Fibroblast of skin of abdomen (primary cell): ENCODE results near the gene SORCS2.

ENCODE experiments used
- DNase-seq: peaks from one replicate; pipeline ENCODE4 v3.0.0-alpha.2; 2013

SORCS2 gene

DNA sequence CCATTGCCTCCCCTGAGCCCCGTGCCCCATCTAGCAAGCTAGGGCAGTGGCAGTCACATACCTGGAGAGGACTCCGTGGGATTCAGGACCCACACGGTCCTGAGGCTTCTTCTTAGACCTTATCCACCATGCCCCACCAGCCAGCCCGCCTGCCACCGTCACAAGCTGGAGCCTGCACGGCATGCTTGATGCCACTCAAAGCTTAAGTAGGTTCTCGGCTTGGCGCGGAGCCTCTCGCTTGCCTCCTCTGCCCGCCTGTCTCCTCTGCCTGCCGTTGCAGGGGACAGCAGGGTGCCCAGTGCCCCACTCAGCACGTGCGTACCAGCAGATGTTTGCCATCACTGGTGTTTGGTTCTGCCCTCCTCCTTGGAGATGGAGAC lies 228.3 kb downstream of the SORCS2 start:
- no peak for DNase-seq

DNA sequence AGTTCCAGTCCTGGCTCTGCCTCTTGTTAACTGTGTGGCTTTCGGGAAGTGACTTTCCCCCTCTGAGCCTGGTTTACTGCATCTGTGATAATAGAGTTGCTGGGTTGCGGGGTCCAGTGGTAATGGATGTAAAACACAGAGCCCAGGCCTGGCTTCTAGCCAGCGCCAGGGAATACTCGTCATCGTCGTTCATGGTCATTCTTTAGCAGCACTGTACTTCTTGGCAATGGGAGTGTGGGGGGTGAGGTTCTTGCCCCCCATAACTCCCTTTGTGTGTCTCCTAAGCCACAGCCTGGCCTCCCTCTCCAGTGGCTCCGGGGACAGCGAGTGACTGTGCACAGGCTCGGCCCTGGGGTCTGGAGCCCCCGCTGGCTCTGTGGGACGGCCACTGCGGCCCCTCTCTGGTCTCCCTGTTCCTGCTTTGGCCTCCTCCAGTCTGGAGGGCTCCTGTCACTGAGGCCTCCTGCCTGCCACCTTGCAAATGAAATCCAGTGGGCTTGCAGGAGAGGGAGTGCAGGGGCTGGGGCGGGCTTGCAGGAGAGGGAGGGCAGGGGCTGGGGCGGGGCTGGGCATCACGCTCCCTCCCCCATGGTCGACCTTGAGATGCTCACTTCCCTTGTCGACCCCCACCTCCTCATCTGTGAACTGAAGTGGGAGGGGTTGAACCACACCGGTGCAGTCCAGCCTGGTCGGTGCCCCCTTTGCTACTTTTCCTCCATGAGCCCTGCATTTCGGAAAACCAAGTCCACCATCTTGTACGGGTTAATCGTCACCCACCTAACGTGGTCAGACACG lies 229.2 kb downstream of the SORCS2 start:
- DNase-seq, result no peak

DNA sequence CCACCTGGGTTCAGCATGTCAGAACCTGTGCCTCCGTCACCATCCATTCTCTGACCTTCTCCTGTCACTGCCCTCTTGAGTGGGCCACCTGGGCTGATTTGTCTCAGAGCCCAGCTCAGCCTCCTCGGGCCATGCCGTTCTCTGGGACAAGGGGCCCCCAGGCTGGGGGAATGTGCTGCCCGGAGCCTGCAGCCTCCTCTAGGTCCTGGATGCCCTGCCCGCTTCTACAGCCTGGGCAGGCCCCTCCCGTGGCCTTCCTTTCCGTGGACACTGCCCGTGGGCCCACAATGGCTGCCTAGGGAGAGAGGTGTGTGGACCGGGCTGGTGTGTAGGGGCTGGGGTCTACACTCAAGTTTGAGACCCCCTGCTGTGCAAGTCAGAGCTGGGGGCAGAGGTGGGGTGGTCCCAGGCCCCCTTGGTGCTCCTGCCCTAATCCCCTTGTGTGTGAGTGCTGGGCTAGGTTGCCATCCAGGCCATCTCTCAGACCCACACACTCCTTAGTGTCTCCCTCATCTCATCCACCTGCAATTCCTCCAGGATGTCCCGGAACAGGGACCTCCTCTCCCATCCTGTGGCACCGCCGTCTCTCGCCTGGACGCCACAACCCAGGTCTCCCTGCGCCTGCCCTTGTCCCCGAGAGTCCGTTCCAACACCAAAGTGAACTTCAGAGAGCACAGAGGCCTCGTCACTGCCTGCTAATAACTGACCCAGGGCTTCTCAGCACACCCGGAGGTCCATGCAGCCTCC lies 230.0 kb downstream of the SORCS2 start:
- DNase-seq, result no peak

DNA sequence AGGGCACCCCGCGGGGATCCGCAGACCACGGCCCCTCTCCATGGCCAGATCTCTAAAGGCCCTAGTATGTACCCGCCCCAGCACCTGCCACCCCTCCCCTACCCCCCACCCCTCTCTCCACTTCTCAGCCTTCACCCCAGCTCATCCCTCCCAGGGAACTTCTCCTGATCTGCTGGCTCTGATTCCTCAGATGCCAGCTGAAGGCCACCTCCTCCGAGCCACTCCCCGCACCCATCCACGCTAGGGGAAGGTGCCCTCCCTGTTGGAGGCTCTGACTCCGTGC lies 230.5 kb downstream of the SORCS2 start:
- no peak for DNase-seq

DNA sequence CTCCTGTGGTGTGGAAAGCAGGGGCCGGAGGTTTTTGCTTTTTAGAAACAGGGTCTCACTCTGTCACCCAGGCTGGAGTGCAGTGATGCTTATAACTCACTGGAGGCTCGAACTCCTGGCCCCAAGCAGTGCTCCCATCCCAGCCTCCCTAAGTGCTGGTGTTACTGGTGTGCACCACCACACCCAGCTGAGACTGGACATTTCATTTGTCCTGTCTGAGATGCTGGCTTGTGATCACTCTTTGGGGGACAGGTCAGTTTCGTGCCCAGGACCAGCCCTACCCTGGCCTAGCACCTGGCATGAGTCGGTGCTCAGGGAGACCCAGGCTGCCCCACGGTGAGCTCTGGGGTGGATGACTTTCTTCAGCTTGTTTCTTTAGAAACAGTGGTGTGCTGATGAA lies 231.1 kb downstream of the SORCS2 start:
- DNase-seq, result no peak

DNA sequence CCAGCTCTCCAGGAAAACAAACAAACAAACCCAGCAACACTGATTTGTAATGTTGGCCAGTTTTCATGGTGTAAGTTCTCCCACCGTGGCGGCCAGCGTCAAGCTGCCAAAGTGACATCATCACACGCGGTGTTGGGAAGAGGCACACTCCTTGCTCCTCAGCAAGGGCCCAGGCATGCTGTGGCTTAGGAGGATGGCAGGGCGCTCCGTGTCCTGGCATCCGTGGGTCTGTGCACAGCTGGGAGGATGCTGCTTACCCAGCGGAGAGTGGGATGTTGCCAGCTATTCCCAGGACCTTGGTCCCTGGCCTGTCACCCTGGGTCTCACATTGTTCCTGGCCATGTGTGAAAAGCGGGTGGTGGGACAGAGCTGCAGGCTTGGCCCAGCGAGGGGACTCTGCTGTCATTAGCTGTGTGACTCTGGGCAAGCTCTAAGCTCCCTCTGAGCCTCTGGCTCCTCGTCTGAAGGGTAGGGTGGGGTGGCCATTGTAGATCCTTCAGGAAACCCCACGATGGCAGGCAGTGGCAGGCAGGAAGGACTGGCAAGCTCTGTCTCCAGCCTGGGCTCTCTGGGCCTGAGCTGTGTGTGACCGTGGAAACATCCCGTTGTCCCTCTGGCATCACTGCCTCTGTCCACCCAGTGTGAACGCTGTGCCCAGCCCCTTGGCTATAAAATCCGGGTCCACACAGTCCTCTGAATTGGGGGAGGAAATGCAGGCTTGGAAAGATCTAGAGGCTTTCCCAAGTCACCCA lies 231.6 kb downstream of the SORCS2 start:
- DNase-seq, result no peak

DNA sequence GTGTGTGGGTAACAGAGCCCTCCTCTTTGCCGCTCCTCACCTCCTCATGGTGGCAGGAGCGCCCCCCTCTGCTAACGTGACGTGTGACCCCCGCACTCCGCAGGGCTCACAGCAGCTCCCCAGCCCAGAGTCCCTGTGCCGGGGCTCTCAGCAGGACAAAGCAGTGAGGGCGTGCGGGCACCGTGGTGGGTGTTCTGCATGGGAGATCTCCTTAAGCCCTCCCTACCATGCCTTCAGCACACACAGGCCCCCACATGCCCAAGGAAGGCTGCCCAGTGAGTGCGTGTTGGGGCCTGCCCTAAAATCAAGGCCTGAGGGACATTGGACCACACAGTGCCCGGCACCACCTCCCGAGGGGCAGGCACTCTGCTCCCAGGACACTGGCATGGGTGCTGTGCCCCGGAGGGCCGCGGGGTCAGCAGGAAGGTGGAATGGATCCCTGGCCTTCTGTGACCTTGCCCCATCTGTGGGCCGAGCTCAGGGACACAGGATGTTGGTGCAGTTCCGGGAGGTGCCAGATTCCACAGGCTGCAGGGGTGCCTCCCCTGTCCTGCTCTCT lies 232.3 kb downstream of the SORCS2 start:
- no peak for DNase-seq

DNA sequence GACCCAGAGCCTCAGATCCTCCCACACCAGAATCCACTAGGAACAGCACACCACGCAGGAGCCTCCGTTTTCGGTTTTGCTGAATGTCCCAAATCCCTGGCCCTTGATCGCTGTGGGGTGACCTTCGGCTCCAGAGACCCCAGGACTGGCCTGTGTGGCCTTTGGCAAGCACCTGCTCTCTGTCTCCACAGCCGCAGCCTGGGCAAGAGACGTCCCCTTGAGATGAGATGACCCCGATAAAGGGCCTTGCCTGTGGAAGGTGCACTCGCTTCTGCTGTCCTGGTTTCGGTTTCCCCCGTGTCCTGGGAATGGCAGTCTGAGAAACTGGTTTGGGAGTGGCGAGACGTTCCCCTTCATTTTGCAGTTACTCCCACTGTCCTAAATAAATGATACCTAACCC lies 232.8 kb downstream of the SORCS2 start:
- DNase-seq, result no peak

DNA sequence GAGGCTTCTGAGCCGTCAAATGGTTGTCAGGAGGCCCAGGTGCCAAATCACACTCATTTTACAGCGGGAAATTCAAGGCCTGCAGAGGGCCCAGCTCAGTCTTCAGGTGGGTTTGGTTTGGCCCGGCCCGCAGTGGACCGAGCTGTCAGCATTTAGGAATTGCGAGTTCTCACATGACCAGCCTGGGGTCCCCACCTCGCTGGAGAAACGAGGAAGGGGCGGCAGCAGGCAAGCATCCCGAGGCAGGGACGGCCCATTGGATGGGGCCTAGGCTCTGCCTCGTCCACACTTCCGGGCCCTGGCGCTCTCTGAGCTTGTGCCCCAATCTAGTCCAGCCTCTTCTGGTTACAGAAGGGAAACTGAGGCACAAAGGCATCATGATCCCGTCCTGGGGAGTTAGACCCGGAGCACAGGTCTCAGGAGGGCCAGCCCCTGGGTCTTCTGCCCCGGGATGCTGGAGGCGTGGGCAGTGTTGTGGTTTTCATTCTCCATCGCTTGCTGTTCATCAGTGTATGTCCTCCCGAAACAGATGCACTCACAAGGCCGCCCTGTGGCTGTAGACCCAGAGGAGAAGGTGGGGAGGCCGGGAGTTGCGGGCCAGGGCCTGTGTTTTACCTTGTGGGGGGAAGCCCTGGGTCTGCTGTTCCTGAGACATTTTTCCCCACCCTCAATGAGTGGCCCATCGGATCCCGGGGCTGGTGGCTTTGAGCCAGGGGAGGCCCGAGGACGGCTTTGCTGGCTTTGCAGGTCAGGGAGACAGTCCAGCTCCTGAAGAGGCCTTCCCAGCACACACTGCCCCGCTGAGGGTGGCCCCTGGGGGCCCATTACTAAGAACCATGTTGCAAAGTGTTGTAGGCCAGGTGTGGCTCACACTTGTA lies 233.5 kb downstream of the SORCS2 start:
- DNase-seq, result no peak

DNA sequence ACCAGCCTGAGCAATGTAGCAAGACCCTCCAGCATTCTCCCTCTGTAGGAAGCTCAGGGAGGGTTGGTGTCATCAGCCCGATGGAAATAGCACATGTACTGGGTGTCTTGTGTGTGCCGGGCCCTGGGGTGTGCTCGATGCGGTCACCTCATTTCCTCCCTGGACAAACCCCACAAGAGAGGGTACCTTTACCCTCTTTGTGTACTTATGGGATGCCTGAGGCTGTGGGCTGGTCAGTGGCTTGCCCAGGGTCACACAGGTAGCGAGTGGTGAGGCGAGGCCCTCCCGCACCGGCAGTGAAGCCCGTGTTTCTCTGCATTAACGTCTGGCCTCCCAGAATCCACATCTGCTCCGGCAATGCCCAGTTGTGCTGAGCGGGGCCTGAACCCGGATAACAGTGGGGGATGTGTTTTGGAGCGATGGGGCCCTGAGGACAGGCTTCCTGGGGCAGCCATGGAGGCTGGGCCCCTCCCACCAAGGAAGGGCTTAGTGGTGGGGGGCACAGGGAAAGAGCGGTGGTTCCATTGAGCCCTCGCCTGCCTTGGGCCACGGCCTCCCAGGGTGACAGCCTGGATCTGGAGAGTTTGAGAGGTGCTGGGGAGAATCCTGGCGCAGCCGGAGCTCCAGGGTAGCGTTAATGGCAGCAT lies 234.3 kb downstream of the SORCS2 start:
- DNase-seq, result no peak

DNA sequence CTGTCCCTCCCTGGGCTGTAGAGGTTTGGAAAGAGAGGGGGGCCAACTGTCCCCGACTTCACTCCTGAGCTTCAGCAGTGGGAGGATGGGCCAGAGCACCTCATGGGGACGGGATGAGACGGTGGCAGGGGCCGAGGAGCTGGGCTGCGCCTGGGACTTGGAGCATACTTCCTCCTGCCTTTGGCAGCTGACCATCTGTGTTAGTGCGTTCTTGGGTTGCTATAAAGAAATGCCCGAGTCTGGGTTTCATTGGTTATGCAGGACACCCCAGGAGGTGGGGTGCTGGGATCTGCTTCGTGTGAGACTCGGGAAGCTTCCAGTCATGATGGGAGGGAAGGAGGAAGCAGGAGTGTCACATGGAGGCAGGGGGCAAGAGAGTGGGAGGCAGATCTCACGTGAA lies 235.0 kb downstream of the SORCS2 start:
- DNase-seq, result no peak

DNA sequence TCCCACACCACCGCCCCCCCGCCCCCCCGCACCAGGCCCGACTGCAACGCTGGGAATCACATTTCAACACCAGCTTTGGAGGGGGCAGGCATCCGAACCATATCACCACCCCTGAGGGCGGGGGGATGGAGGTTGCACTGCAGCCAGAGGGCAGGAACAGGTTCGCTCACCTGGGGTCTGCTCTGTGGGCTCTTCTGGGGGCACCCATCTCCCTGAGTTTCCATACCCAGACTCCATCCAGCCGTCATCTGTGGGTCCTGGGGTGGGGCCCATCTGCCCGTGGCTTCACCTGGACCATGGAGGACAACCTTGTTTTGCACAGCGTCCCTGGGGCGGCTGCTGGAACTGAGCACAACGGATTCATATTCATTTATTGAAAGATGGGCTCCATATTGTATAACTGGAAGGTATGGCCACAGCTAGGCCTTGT lies 235.5 kb downstream of the SORCS2 start:
- DNase-seq, result no peak

DNA sequence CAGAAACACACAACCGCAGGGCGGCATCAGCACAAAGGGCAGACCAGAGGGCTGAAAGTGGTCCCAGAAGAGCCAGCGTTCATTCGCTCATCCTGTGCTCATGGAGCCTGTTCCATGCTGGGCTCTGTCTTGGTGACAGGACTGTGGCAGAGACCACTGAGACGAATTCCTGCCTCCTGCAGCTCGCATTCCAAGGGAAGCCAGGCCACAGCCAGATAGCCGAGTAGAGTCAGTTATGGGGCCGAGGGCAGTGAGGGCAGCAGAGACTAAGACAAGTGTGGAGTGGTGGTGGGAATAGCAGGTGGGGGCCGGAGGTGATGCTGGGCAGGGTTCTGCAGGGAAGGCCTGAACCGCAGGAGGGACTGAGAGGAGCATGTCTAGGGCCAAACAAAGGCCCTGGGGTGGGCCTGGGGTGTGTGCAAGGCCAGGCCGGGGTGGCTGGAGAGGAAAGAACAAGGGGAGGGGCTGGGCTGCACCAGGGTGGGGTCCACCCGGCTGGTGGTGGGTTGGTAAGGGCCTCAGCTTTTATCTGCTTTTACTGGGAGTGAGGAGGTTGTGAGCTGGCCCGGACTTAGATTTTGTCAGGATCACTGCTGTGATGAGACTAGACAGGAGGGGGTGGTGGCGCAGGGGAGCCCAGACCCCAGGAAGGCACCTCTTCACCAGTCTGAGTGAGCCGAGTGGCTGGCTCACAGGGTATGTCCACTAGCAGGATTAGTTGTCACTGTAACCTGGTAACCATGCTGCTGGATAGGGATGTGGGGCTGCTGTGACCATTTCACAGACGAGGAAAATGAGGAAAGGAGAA lies 236.1 kb downstream of the SORCS2 start:
- no peak for DNase-seq

DNA sequence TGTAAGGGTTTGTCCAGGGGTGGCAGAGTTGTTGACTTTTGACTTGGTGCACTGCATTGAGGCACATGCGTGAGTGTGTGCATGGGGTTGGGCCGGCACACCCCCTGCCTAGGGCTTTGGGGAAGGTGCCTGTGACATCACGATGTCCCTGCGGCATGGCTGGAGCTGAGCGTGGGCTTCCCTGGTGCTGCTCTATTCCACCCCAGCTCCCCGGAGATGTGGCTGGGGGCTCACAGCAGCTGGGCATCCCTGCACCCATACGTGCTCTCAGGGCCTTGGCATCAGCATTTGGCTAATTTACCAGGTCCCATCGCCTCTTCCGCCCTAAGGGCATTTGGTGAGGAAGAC lies 236.7 kb downstream of the SORCS2 start:
- DNase-seq, result no peak

DNA sequence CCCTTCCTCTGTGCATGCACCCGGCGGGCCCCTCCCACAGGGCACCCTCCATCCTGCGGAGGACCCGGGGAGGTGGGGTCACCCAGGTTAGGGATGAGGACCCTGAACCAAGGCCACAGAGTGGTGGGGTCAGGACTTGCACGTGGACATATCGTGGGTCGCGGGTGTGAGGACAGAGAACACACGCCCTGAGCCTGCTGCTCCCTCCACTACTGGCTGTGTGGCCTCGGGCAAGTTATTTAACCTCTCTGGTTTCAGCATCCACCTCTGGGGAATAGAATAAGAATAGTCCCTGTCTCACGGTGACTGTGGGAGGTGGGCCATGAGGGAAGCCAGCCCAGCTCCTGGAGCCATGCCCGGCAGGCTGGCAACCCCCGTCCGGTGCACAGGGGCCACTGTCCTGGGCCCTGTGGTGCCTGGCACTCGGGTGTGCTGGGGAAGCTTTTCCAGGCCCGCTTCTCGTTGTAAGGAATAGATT lies 237.3 kb downstream of the SORCS2 start:
- no peak for DNase-seq

DNA sequence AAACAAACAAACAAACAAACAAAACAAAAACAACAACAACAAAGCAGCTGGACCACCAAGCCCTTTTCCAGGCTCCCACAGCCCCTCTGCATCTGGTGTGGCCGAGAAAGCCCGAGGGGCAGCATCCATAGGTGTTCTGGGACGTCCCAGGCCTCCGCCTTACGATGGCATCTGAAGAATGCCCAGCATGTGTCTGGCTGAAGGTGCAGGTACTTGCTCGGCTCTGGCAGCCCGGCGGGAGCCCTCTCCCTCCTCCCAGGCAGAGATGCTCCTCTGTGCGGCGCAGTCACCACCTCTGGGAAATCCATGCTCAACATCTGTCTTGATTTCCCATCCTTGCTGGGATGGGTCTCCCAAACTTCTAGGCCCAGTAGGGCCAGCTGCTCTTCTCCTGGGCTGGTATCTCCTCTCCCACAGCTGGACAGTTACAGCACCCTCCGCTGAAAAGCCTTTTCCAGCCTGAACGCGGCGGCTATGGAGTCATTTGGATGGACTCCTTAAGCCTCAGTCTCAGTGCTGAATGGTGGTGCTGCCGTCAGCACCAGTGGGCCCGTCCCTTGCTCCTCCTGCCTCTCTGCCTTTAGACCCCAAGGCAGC lies 238.1 kb downstream of the SORCS2 start:
- no peak for DNase-seq

DNA sequence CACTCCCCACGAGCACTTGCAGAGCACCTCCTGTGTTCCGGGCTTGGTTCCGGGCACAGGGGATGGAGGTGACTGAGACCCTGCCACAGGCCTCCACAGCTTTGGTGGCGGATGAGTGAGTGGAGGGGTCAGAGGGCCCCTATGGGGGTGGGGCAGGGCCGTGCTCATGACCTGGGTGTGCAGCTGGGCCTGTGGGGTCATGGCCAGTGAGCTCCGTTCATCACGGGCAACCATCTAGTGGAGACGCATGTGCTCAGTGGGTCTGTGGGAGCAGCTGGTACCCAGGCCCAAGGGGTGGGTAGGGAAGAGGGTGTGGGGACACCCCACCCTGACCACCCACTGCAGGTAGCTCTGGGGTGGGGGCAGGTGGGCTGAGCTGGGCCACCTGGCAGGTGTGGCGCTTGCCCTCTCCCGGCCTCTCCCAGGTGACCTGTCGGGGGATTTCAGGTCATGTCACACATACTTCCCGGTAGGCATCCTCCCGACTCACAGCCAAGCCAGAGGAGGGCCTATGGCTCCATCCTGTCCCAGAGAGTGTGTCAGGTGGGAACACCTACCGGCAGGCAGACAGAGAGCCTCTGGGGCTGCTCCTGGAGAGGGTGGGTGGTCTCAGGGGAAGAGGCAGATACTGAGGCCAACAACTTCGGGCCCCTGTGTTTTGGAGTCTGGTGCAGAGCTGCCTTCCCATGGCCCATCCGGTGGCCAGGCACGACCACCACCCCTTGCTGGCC lies 238.8 kb downstream of the SORCS2 start:
- no peak for DNase-seq

DNA sequence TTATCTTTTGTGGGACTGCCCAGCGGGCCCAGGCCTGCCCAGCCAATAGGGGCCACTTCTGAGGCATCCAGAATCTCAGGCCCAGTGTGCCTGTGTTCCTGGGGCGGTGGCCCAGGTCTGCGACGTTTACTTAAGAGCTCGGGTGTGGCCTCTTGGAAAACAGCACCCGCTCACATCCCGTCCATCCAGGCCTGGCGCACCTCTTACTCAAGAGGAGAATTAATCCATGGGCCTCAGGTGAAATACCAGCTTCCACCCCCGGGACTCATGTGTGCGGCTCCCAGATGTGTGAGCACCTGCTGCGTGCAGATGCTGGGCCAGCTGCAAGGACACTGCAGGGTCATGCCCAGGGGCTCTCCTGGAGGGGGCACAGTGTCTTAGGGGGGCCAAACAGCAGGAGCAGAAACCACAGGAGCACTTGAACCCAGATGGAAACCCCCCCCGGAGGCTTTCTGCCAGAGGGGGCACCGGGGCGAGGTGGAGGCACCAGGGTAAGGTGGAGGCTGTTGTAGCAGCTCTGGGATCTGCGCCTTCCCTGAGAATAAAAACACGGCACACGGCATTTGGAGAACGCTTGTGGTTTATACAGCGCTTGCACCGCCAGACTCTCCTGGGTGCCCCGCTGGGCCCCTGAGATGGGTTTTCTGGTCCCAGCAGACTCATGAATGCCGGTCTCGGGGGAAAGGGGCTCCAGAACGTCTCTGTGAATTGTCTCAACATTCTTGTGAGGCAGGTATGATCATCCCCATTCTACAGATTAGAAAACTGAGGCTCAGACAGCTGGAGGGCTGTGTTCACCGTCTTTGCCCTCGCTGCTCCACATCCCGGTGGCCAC lies 239.6 kb downstream of the SORCS2 start:
- DNase-seq, result no peak
